ENCODE results near the gene UBALD2. TPM values are rescaled to one million over a fixed set of nuclear protein-coding genes. Genes with fewer than 3 reads are reported as not detected.

Gene UBALD2
- polyA plus RNA-seq, 1 donor from 2014 or later = 7.5 TPM

GRCh38 chr17:76271669-76272540, 6.8 kb downstream of the UBALD2 start:
- H3K9ac ChIP-seq (ENCODE audit: low read length) = no peak overlapping the region
- no peaks in the 10 kb centered on the region for H3K36me3 ChIP-seq (ENCODE audit: insufficient read depth, low read length)
- H3K9me2 ChIP-seq (ENCODE audit: insufficient read depth, low read length) = no peaks in the 10 kb centered on the region
- H2AFZ ChIP-seq (ENCODE audit: low read depth, low read length) = no peak overlapping the region
- peaks cover 14% of the 10 kb centered on the region for H3K79me2 ChIP-seq (replicated peaks; ENCODE audit: insufficient read depth, low read length)
- no peaks in the 10 kb centered on the region for H3F3A ChIP-seq (ENCODE audit: insufficient read depth, low read length, poor library complexity, severe bottlenecking)
- no peak overlapping the region for H3K4me3 ChIP-seq (ENCODE audit: low read length)
- no peaks in the 10 kb centered on the region for H3K9me3 ChIP-seq (ENCODE audit: low read length)
- H3K27ac ChIP-seq (ENCODE audit: low read length) = no peak overlapping the region
- H3K4me2 ChIP-seq (ENCODE audit: low read length) = no peak overlapping the region
- H4K20me1 ChIP-seq (ENCODE audit: insufficient read depth) = no peaks in the 10 kb centered on the region
- no peak for TF ChIP-seq EP300 (conservative IDR thresholded peaks at IDR 0.05; ENCODE audit: poor library complexity, severe bottlenecking)
- peak; percentile 30 for TF ChIP-seq POLR2AphosphoS5 (IDR thresholded peaks at IDR 0.05)
- TF ChIP-seq TAF1 (IDR thresholded peaks at IDR 0.05; ENCODE audit: low read depth) = no peak
- H3K27me3 ChIP-seq (ENCODE audit: insufficient read depth, low read depth, low read length) = no peaks in the 10 kb centered on the region

- Histone ChIP-seq H3K79me2 (replicated peaks; ENCODE audit: insufficient read depth, low read length) (peaks cover 5% of the 10 kb centered on the region), H3K4me3 (ENCODE audit: low read length) (no peak overlapping the region), H3K9me3 (ENCODE audit: low read length) (no peaks in the 10 kb centered on the region), H2AFZ (ENCODE audit: low read depth, low read length) (no peak overlapping the region), H3K9ac (ENCODE audit: low read length) (no peak overlapping the region), H3K9me2 (ENCODE audit: insufficient read depth, low read length) (no peaks in the 10 kb centered on the region), H3F3A (ENCODE audit: insufficient read depth, low read length, poor library complexity, severe bottlenecking) (no peaks in the 10 kb centered on the region), H3K36me3 (ENCODE audit: insufficient read depth, low read length) (no peaks in the 10 kb centered on the region), H3K4me2 (ENCODE audit: low read length) (no peak overlapping the region), H4K20me1 (ENCODE audit: insufficient read depth) (no peaks in the 10 kb centered on the region), H3K27ac (ENCODE audit: low read length) (no peak overlapping the region), H3K27me3 (ENCODE audit: insufficient read depth, low read depth, low read length) (no peaks in the 10 kb centered on the region)
- TF ChIP-seq EP300 (conservative IDR thresholded peaks at IDR 0.05; ENCODE audit: poor library complexity, severe bottlenecking) = no peak
- no peak for TF ChIP-seq REST (IDR thresholded peaks at IDR 0.05; ENCODE audit: borderline replicate concordance)
- no peak for TF ChIP-seq SMC3 (conservative IDR thresholded peaks at IDR 0.05; ENCODE audit: poor library complexity)
- no peak for TF ChIP-seq RAD21 (conservative IDR thresholded peaks at IDR 0.05)
- no peak for TF ChIP-seq MXI1 (conservative IDR thresholded peaks at IDR 0.05; ENCODE audit: poor library complexity, severe bottlenecking)
- TF ChIP-seq CTCF (IDR thresholded peaks at IDR 0.05; ENCODE audit: poor library complexity, severe bottlenecking) = no peak
- no peak for TF ChIP-seq TAF1 (IDR thresholded peaks at IDR 0.05; ENCODE audit: low read depth)
- no peak for TF ChIP-seq POLR2AphosphoS5 (IDR thresholded peaks at IDR 0.05)
- TF ChIP-seq EZH2 (IDR thresholded peaks at IDR 0.05; ENCODE audit: borderline replicate concordance, insufficient read depth, low read length, poor library complexity, severe bottlenecking) = no peak
Observed at GRCh38 chr17:76272541-76273444, 7.6 kb downstream of the UBALD2 start.
